ENCODE results near the gene PRPSAP1.
A peak's percentile ranks its signal among the peaks of the same experiment; 100 is the strongest.
"Not testable (repeated sequence)": the region's sequence is repeated elsewhere in the genome, so short reads cannot be mapped to it uniquely, and the experiment has no call there.

The PRPSAP1 gene

GRCh38 chr17:76277300-76278267 is 76.1 kb downstream of the PRPSAP1 start:
- no peak for DNase-seq (ENCODE audit: low spot score)

DNA sequence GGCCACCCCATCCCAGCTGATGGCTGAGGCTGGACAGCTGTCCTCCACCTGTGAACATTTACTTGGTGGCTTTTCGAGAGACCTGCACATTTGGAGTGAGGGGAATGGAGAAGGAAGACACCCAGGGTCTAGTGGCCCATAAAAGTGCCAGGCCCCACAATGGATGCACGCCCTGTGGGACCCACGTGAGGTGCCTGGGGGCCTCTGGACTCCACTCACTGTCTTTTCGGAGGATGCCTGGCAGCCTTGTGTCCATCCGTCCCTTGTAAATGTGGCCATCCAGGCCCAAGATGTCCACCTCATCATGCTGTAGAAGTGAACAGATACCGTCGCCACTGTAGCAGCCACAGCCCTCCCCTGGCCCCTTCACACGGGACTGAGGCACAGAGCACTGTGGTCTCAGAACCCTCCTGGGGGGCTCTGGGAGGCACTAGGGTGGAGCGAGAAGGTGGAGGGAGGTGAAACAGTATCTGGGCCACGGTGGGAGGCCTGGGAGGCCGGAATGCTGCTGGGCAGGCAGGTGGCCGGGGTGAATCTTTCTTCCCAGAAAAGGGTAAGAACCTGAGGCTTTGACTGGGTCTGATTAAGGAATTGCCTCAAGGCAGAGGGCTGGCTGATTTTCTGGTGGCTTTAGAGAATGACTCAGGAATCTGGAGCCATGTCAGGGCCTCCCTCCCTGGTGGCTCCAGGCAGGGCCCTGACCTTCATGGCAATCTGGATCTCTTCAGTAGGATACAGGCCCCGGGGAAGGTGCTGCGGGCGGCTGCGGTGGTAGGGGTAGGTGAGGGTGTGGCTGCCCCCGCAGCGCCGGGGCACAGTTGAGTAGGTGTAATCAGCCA is 77.0 kb downstream of the PRPSAP1 start:
- DNase-seq (ENCODE audit: low spot score): no peak

- no peak for DNase-seq (ENCODE audit: low spot score)
Observed at GRCh38 chr17:76276069-76276431, 77.7 kb downstream of the PRPSAP1 start.

DNA sequence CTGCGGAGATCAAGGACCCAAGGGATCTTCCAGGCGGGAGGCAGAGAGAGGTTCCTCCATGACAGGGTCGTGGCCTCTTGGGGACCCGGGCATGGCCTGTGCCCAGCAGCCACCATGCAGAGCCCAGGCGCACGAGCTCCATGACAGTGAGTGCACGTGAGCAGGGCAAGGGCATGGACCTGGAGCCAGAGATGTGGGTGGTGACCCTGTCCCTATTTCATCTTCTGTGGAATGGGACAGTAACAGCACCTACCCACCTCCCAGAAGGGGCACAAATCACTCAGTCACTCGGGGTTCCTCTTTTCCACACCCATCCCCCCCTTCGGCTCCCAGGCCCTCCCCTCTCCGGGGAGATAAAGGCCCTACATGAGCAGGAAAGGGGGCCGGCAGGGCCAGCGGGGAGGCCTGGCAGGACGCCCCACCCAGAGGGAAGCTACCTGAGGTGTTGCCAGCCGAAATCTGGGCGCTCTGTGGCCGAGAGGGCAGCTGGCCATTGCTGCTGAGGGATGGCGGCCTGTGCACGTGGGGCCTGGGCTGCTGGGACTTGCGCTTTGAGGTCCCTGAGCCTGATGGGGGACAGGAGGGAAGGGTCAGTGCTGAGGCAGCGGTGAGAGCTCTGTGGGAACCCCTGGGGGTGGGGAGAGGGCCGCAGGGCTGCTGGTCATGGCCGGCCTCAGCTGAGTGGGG is 78.2 kb downstream of the PRPSAP1 start:
- no peak for DNase-seq (ENCODE audit: low spot score)

GRCh38 chr17:76274112-76274956 is 79.4 kb downstream of the PRPSAP1 start:
- DNase-seq (ENCODE audit: low spot score): no peak

DNA sequence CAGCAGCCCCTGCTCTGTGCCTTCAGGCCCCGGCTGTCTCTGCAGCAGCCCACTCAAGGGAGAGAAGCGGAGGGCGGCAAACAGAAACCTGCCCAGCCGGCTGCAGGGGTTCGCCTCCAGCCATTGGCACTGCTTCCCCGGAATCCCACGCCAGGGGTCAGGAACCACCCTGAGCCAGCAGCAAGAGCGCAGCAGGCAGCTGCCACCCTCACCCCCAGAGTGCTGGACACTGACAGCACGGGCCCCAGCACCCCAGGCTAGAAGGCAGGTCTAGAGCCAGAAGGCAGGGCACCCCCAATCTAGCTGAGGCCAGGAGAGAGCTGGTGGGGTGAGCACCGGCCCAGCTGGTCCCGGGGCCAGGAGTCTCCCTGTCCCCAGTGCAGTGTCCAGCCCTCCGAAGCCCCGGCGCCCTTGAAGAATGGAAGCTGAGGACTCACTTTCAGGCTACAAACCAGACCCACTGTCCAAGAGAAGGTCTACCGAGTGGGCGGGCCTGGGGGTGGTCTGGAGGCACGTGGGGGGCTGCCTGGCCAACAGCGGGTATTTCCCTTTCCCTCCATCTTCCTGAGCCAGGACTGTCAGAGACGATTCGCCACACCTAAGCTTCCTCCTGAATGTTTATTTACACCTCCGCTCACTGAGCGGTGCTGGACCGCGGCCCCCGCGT is 80.1 kb downstream of the PRPSAP1 start:
- DNase-seq (ENCODE audit: low spot score): no peak

GRCh38 chr17:76272541-76273444 is 80.9 kb downstream of the PRPSAP1 start:
- DNase-seq (ENCODE audit: low spot score): no peak

- no peak for DNase-seq (ENCODE audit: low spot score)
Observed at GRCh38 chr17:76271669-76272540, 81.8 kb downstream of the PRPSAP1 start.

- no peak for DNase-seq (ENCODE audit: low spot score)
Observed at GRCh38 chr17:76270770-76271668, 82.7 kb downstream of the PRPSAP1 start.

DNA sequence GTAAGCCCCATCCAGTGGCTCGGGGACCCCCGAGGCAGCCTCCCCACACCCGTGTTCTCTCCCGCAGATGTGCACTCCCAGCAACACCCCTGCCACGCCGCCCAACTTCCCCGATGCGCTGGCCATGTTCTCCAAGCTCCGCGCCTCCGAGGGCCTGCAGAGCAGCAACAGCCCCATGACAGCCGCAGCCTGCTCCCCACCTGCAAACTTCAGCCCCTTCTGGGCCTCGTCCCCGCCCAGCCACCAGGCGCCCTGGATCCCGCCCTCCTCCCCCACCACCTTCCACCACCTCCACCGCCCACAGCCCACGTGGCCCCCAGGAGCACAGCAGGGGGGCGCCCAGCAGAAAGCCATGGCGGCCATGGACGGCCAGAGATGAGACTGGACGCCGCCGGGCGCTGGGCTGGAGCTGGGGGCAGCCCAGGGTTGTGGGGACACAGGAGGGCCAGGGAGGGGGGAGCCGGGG is 83.6 kb downstream of the PRPSAP1 start:
- no peak for DNase-seq (ENCODE audit: low spot score)

DNA sequence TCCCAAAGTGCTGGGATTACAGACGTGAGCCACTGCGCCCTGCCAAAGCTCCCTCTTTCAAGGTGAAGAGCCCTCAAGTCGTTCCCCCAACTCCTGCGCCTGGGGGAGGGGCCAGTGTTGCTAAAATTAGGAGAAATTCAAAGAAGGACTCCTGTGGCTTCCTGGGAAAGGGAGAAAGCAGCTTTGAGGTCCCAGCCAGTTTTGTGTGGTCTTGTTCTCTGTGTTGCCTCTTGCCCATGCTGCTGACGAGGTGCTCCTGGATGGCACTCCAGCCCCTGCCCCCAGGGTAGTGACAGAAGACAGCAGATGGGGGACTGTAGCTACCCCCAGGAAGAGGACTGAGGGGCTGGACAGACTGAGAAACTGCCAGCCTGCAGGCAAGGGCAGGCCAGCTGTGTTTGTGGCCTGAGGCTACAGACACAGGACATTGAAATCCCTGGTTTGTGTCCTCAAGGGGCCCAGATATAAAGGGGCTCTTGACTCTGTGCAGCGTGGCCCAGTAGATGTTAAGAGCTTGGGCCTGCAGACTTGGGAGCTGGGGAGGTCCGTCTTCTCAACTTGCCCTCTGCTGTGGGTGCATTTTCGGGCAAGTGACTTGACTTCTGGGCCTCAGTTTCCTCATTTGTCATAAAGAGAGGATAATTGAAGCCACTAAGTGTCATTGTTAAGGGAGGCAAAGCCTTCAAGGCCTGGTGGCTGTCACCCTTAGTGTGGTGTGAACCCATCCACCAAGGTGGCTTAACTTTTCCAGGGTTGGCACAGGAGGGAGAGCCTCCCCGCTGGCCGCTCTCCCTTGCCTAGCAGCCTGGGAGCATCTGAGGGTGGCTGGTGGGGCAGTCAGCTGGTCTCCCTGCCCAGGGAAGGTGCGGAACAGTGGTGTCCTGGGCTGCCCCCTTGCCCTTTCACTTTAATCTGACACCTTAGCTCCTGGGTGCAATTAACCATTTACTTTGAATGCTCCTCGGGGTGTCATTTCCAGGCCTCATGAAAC is 84.4 kb downstream of the PRPSAP1 start:
- no peak for DNase-seq (ENCODE audit: low spot score)

GRCh38 chr17:76268015-76268749 is 85.5 kb downstream of the PRPSAP1 start:
- peak; percentile 89 for DNase-seq (ENCODE audit: low spot score)

DNA sequence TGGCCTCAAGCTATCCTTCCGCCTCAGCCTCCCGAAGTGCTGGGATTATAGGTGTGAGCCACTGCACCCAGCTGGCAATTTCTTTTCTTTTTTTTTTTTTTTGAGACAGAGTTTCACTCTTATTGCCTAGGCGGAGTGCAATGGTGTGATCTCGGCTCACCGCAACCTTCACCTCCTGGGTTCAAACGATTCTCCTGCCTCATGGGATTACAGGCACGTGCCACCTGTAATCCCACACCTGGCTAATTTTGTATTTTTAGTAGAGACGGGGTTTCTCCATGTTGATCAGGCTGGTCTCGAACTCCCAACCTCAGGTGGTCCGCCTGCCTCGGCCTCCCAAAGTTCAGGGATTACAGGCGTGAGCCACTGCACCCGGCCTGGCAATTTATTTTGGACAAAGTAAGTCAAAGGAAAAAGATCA is 86.1 kb downstream of the PRPSAP1 start:
- not testable (repeated sequence) for DNase-seq (ENCODE audit: low spot score)

GRCh38 chr17:76267051-76267576 is 86.6 kb downstream of the PRPSAP1 start:
- no peak for DNase-seq (ENCODE audit: low spot score)

DNA sequence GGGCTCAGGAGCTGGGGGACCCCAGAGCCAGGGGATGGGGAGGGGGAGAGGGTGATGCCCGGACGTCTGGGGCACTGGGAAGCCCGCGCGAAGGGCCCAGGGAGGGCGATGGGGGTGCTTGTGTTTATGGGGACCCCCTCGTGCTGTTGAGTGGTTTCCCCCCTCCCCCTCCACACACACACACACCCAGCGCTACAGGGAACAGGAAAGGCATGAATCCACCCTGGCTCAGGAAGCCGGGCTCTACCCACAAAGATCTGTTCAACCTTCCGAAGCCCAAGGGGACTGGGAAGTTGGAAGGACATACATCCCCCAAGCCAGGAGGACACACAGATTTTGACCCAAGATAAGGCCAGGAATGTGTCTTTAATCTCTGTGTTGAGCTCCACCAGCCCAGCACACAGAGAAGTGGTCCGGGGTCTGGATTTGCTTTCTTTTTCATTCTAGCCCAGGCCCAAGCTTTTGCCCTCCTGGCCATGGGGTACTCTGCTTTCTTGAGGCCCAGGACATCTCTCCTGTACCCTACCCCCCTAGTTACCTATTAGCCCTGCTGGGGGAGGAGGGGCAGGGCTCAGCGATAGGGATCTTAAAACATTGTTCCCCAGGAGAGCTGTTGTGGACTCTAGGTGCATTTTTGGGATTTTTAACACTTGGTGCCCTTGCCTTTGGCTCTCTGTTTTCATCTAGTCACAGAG is 87.3 kb downstream of the PRPSAP1 start:
- DNase-seq (ENCODE audit: low spot score): no peak

Data from Ammon's horn (tissue), 1 donor.